Measurements from ENCODE around the gene THAP12.

- TF ChIP-seq CTCF (IDR thresholded peaks at IDR 0.05) (no peak), POLR2A (IDR thresholded peaks at IDR 0.05) (no peak)
Measured at GRCh38 chr11:76395296-76395695, 14.4 kb upstream of the THAP12 start.
